IPS DF 4.7 (cell line): ENCODE results near the gene SOS1.
"Not testable (repeated sequence)": the region's sequence is repeated elsewhere in the genome, so short reads cannot be mapped to it uniquely, and the experiment has no call there.

Source experiments
- DNase-seq: peaks from one replicate; pipeline ENCODE4 v3.0.0-alpha.2; 2013; ENCODE audit warnings: low spot score; ENCODE audit errors: extremely low read depth

Gene SOS1

GRCh38 chr2:39107156-39107555, 13.7 kb downstream of the SOS1 start:
- DNase-seq = no peak

GRCh38 chr2:39099870-39100728, 20.8 kb downstream of the SOS1 start:
- no peak for DNase-seq

GRCh38 chr2:39099310-39099869, 21.5 kb downstream of the SOS1 start:
- DNase-seq = no peak

- DNase-seq = no peak
These were observed 25.2 kb downstream of the SOS1 start for GRCh38 chr2:39095624-39096023.

- no peak for DNase-seq
These were observed 26.0 kb downstream of the SOS1 start for GRCh38 chr2:39094717-39095363.

DNA sequence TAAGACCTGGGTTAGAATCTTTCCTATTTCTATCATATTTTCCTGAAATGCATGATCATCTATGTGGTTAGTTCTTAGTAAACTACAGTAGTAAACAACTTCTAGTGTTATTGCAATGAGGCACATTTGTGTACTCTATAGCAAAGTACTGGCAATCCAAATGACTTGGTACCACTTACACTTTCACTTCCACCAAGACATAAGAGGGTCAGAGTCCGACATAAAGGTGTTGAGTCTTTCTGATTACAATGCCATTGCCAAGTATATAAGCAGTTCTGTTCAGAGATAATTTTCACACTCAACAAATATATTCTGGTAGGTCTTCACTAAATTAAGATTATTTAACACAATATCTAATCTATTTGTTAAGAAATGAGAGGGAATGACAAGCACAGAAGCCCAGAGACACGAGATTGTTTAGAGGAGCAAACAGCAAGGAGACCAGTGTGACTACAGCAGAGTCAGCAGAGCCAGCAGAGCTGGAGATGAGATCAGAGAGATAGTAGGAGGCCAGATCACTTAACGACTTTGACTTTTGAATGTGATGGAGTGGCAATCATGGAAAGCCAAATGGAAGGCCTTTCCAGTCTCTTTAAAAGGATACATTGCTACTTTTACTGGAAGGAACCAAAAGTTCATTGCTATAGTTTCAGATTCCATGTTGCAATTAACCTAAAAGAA, 27.5 kb downstream of the SOS1 start:
- no peak for DNase-seq

DNA sequence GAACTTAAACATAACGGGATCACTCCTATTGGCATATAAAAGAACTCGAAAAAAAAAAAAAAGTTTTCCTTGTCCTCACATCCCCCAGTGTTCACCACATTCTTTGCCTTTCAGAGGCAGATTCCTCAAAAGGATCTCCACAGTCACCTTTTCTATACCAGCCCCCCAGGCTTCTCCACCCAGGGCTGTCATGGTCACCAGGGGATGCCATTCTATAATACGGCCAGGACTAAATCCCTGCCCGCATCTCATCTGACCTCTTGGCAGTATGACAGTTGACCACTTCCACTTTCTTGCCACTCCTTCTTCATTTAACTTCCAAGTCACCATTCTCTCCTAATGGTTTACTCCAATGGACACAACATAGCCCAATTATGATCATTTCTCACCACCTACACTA, 29.3 kb downstream of the SOS1 start:
- no peak for DNase-seq

- no peak for DNase-seq
These were observed 29.8 kb downstream of the SOS1 start for GRCh38 chr2:39091063-39091462.

- DNase-seq = no peak
These were observed 40.7 kb downstream of the SOS1 start for GRCh38 chr2:39080152-39080551.

- DNase-seq = no peak
These were observed 50.9 kb downstream of the SOS1 start for GRCh38 chr2:39069890-39070465.

DNA sequence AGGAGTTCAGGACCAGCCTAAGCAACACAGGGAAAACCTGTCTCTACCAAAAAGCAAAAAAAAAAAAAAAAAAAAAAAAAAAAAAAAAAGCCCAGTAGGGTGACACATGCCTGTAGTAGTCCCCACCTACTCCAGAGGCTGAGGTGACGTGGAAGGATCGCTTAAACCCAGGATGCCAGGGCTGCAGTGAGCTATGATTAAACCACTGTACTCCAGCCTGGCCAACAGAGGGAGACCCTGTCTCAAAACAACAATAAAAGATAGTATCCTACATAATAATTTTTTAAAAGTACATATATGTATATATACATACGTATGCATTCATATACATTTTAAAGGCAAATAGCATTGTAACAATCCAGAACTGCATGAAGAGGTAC, 51.7 kb downstream of the SOS1 start:
- DNase-seq = no peak

DNA sequence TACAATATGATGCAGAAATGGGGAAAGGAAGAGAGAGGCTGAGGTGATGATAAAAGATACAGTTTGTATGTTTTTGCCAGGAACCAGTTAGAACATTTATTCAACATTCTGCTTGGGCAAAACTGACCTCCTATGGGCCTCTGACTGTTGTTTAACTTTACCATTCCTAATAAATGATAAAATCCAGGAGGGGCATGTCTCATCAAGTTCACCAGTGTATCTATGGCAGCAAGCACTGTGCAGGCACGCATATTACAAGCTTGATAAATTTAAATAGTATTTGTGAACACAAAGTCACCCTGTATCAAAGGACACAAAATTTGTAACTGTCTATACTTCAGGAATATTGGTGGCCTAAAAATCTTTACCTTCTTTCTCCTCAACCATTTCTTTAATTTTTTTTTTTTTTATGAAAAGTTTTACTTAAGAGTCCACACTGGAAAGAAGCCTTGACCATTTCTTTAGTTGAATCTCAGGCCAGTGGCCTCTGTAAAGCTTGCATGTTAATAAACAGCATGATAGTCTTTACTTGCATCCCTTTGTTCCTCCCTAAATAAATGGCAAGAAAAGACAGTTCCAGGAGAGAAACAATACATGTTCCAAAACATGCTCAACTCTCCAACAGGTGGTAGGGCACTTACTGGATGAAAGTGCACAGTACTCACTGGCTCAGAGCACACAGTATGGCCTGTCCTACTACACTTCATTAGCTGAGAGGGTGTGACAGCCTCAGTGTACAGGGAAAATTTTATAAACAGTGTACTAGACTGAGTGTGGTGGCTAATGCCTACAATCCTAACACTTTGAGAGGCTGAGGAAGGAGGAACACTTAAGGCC, 52.3 kb downstream of the SOS1 start:
- no peak for DNase-seq

DNA sequence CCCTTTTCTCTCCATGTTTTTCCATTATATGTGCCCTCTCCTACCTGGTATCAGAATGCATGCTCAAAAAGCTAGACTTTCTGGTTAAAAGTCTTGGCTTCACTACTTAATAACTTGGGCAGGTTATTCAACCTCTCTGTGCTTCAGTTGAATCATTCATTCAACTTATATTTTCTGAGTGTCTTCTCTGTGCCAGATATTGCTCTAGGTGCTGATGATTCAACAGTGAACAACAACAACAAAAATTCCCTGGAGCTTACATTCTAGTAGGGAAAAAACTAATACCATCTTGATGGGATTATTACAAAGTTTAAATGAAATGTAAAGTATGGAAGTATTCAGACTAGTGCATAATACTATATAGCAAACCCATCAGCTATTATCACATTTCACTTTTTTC, 55.2 kb downstream of the SOS1 start:
- no peak for DNase-seq

DNA sequence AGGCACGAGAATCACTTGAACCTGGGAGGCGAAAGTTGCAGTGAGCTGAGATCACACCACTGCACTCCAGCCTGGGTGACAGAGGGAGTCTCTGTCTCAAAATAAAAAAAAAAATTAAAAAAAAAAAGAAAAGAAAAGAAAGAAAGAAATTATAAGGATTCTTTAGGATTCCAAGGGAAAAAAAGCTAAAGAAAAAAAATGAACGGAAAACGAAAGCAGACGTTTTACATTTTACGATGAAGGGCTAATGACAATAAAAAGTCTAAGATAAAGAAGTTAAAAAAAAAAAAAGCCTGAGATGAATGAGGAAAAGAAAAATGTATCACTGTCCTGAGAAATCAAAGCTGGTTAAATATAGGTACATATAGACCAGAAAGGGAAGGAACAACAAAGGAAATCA, 58.5 kb downstream of the SOS1 start:
- DNase-seq = no peak

GRCh38 chr2:39061280-39061679, 59.6 kb downstream of the SOS1 start:
- DNase-seq = no peak

- DNase-seq = no peak
These were observed 61.4 kb downstream of the SOS1 start for GRCh38 chr2:39059366-39059952.

- DNase-seq = no peak
These were observed 62.8 kb downstream of the SOS1 start for GRCh38 chr2:39058101-39058500.

DNA sequence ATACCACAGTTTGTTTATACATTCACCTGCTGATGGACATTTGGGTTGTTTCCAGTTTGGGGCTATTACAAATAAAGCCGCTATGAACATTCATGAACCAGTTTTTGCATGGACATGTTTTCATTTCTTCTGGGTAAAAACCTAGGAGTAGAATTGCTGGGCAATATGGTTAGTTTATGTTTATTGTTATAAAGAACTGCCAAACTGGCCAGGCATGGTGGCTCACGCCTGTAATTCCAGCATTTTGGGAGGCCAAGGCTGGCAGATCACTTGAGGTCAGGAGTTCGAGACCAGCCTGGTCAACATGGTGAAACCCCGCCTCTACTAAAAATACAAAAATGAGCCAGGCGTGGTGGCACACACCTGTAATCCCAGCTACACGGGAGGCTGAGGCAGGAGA, 68.2 kb downstream of the SOS1 start:
- not testable (repeated sequence) for DNase-seq

GRCh38 chr2:39050109-39050508, 70.7 kb downstream of the SOS1 start:
- DNase-seq = no peak

- no peak for DNase-seq
These were observed 81.8 kb downstream of the SOS1 start for GRCh38 chr2:39039072-39039471.
